ENCODE results near the gene NRDE2.

The NRDE2 gene

DNA sequence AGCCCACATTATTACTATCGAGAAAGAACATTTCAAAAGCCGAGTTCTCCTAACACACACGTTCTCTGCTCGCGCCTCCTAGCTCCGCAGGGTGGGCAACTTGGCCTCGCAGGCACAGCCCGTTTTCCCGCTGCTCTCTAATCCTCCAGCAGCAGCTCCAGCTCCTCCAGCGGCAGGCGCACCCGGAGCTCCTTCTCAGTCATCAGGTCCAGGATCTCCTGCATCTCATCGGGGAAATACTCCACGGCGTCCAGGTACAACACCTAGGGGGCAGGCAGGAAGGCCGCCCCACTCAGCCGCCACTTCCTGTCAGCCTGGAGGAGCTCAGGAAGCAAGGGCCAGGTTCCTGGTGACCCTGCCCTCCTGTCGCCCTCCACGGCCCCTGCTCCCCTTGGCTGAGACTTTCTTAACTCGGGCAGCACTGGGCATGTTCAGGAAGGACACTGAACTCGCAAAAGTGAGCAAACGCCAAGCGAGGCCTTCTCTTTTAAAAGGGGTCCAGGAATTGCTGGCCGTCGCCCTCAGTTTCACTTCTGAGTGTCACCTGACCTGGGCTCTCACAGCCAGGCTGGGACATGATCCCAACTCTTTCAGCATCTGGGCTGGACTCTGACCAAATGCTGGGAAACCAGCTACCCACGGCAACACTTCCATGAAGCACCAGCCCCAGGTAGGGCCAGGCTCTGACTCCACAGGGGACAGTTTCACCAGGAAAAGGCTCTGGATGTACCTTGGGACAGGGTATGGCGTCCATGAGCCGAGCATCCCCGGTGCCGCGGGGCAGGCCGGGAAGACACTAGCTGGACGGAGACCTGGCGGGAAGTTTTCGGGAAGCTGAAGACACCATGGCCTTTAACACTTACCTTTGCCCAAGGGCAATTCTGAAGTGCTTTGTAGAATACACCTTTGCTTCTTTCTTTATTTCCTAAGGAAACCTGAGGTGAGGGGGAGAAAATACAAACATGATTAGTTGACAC, 53.3 kb downstream of the NRDE2 start:
- no peaks in the 10 kb centered on the region for H3F3A ChIP-seq (ENCODE audit: insufficient read depth)
- H3K27me3 ChIP-seq (ENCODE audit: low read length): no peaks in the 10 kb centered on the region
- no peaks in the 10 kb centered on the region for H3K36me3 ChIP-seq (ENCODE audit: low read length)
- no peak for TF ChIP-seq EZH2phosphoT487 (conservative IDR thresholded peaks at IDR 0.05; ENCODE audit: low read length)
- TF ChIP-seq, protein P1, sequence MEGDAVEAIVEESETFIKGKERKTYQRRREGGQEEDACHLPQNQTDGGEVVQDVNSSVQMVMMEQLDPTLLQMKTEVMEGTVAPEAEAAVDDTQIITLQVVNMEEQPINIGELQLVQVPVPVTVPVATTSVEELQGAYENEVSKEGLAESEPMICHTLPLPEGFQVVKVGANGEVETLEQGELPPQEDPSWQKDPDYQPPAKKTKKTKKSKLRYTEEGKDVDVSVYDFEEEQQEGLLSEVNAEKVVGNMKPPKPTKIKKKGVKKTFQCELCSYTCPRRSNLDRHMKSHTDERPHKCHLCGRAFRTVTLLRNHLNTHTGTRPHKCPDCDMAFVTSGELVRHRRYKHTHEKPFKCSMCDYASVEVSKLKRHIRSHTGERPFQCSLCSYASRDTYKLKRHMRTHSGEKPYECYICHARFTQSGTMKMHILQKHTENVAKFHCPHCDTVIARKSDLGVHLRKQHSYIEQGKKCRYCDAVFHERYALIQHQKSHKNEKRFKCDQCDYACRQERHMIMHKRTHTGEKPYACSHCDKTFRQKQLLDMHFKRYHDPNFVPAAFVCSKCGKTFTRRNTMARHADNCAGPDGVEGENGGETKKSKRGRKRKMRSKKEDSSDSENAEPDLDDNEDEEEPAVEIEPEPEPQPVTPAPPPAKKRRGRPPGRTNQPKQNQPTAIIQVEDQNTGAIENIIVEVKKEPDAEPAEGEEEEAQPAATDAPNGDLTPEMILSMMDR (IDR thresholded peaks at IDR 0.05; ENCODE audit: insufficient read depth, low read length, poor library complexity, severe bottlenecking): no peak
- no peaks in the 10 kb centered on the region for H3K9me2 ChIP-seq (replicated peaks; ENCODE audit: insufficient read depth, low read length)
- H3K9me3 ChIP-seq (ENCODE audit: insufficient read depth, low read length): no peaks in the 10 kb centered on the region
- H3K4me3 ChIP-seq (ENCODE audit: insufficient read depth, low read length, poor library complexity, severe bottlenecking): no peak overlapping the region
- H2AFZ ChIP-seq (ENCODE audit: low read depth, low read length, severe bottlenecking): no peak overlapping the region
- no peak overlapping the region for H3K4me2 ChIP-seq (ENCODE audit: low read depth, low read length, poor library complexity, severe bottlenecking)
- H3K9ac ChIP-seq (ENCODE audit: low read length): no peak overlapping the region
- H3K27ac ChIP-seq (ENCODE audit: low read depth, low read length): no peak overlapping the region
- no peaks in the 10 kb centered on the region for H3K79me2 ChIP-seq (ENCODE audit: insufficient read depth, low read length)
- H4K20me1 ChIP-seq (ENCODE audit: low read depth, low read length): no peaks in the 10 kb centered on the region

DNA sequence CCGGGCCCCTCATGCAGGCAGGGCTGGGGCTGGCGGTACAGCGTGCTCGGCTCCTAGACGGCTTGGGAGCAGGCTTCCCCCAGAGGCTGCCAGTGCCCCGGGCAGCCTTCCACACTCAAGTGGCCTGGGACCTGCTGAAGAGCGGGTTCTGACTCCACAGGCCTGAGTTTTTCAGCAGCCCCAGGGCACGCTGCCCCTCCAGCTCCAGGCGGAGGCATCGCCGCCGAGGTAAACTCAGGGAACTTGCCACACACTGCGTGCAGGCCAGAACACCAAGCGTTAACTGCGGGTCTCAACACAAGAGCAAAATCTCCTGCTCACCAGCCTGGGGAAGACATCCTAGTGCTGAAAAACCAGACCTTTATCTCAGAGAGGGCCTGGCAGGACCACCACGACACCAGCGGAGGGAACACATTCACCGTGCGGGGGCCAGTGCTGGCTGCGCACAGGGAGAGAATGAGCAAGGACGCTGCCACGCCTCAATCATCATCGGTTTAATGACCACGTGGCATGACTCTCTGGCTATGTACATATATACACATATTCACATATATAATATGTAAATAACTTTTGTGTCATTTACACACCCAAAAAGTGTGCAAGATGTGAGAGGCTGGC, 54.1 kb downstream of the NRDE2 start:
- Histone ChIP-seq H3K4me3 (ENCODE audit: insufficient read depth, low read length, poor library complexity, severe bottlenecking) (no peak overlapping the region), H3K4me2 (ENCODE audit: low read depth, low read length, poor library complexity, severe bottlenecking) (no peak overlapping the region), H3K9ac (ENCODE audit: low read length) (no peak overlapping the region), H3K9me2 (replicated peaks; ENCODE audit: insufficient read depth, low read length) (no peaks in the 10 kb centered on the region), H2AFZ (ENCODE audit: low read depth, low read length, severe bottlenecking) (no peak overlapping the region), H3K79me2 (ENCODE audit: insufficient read depth, low read length) (no peaks in the 10 kb centered on the region), H3K9me3 (ENCODE audit: insufficient read depth, low read length) (no peaks in the 10 kb centered on the region), H3K27me3 (ENCODE audit: low read length) (no peaks in the 10 kb centered on the region), H4K20me1 (ENCODE audit: low read depth, low read length) (no peaks in the 10 kb centered on the region), H3K27ac (ENCODE audit: low read depth, low read length) (no peak overlapping the region), H3F3A (ENCODE audit: insufficient read depth) (no peaks in the 10 kb centered on the region), H3K36me3 (ENCODE audit: low read length) (peaks cover 2% of the 10 kb centered on the region; the same call in 1 of the 2 replicates)
- TF ChIP-seq, protein P1 (IDR thresholded peaks at IDR 0.05; ENCODE audit: insufficient read depth, low read length, poor library complexity, severe bottlenecking): no peak
- TF ChIP-seq EZH2phosphoT487 (conservative IDR thresholded peaks at IDR 0.05; ENCODE audit: low read length): no peak

DNA sequence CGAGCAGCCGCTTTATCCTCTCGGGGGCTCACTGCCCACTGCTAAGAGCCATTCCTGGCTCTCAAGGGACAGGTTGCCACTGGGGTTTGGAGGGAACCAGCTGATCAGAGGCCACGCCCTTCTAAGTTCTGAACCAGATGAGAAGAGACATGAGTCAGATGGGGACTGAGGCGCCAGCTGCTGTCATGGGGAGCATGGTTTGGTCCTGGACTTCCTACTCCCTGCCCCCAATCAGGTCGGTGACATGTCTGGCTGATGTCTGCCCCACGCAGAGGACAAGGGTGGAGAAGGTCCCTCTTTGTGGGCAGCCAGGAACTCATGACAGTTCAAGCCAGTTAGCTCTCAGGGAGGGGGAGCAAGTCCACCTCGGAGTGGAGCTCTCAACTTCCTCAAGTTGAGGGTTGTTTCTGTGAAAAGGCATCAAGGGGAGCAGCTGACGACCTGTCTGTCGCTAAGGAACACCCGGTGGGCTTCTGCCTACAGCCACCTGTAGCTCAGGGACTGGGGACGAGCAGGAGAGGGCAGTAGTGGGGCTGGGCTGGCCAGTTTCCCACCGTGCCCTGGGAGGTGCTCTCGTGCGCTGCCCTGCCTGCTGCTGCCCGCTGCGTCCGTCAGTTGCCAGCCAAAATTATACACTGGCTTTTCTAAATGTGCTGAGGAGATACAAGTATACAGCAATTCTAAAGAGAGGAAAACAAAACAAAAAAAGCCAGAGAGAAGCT, 54.9 kb downstream of the NRDE2 start:
- Histone ChIP-seq H3K9me3 (ENCODE audit: insufficient read depth, low read length) (no peaks in the 10 kb centered on the region), H3K36me3 (ENCODE audit: low read length) (peaks cover 5% of the 10 kb centered on the region; the same call in 1 of the 2 replicates), H3K4me3 (ENCODE audit: insufficient read depth, low read length, poor library complexity, severe bottlenecking) (no peak overlapping the region), H3F3A (ENCODE audit: insufficient read depth) (no peaks in the 10 kb centered on the region), H3K27me3 (ENCODE audit: low read length) (no peaks in the 10 kb centered on the region), H3K79me2 (ENCODE audit: insufficient read depth, low read length) (no peaks in the 10 kb centered on the region), H2AFZ (ENCODE audit: low read depth, low read length, severe bottlenecking) (no peak overlapping the region), H3K9me2 (replicated peaks; ENCODE audit: insufficient read depth, low read length) (no peaks in the 10 kb centered on the region), H3K27ac (ENCODE audit: low read depth, low read length) (no peak overlapping the region), H4K20me1 (ENCODE audit: low read depth, low read length) (no peaks in the 10 kb centered on the region), H3K4me2 (ENCODE audit: low read depth, low read length, poor library complexity, severe bottlenecking) (no peak overlapping the region), H3K9ac (ENCODE audit: low read length) (no peak overlapping the region)
- TF ChIP-seq EZH2phosphoT487 (conservative IDR thresholded peaks at IDR 0.05; ENCODE audit: low read length): no peak
- TF ChIP-seq, protein P1 (IDR thresholded peaks at IDR 0.05; ENCODE audit: insufficient read depth, low read length, poor library complexity, severe bottlenecking): no peak
